PC-3 (cell line): ENCODE results near the gene RAB17.

Source experiments
- EZH2 ChIP-seq: fragments of 300-600 bp; sonication (generic); IDR thresholded peaks from one replicate; pipeline ENCODE4 v1.6.1; 2017; ENCODE audit warnings: antibody characterized with exemption, mild to moderate bottlenecking, low read length; ENCODE audit not compliant: unreplicated experiment
- EZH2phosphoT487 ChIP-seq: fragments of 300-600 bp; sonication (generic); IDR thresholded peaks from 2 replicates; pipeline ENCODE4 v1.6.1; 2018; ENCODE audit warnings: mild to moderate bottlenecking, antibody characterized with exemption, low read length, borderline replicate concordance
- TF ChIP-seq, protein P1 (sequence below): fragments of 300-600 bp; sonication (generic); conservative IDR thresholded peaks from 2 replicates; pipeline ENCODE4 v1.5.1; 2017; ENCODE audit warnings: antibody characterized with exemption, low read depth, mild to moderate bottlenecking, low read length

DNA sequence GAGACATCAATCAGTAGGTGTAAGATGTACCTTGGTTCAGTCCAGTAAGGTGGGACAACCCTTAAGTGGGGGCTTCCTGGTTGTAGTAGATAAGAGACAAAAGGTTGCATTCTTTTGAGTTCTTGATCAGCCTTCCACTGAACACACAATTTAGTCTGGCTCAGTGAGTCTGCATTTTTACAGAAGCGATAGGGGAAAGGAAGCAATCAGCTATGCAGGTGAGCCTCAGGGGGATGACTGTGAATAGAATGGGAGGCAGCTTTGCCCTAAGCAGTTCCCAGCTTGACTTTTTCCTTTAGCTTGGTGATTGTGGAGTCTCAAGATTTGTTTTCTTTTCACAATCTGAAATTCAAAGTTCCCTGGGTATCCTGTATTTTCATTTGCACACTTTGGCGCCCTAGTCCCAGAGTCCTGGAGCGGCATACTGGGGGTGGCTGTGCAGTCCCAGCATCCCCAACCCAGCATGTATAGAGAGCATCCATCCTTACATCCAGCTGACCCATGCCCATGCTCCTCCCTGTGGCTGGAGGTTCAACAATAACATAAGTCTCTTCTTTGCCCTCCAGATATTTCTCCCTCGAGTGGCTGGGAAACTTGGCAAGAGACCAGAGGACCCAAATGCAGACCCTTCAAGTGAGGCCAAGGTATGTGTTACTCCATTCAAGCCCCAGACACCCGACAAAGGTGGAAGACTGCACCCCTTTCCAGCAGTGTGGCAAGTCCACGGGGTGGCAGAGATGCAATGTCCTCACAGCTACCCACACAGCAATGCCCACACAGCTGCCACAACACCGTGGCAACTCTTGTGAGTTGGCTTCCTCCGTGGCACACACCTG lies 44.3 kb downstream of the RAB17 start:
- TF ChIP-seq, protein P1, sequence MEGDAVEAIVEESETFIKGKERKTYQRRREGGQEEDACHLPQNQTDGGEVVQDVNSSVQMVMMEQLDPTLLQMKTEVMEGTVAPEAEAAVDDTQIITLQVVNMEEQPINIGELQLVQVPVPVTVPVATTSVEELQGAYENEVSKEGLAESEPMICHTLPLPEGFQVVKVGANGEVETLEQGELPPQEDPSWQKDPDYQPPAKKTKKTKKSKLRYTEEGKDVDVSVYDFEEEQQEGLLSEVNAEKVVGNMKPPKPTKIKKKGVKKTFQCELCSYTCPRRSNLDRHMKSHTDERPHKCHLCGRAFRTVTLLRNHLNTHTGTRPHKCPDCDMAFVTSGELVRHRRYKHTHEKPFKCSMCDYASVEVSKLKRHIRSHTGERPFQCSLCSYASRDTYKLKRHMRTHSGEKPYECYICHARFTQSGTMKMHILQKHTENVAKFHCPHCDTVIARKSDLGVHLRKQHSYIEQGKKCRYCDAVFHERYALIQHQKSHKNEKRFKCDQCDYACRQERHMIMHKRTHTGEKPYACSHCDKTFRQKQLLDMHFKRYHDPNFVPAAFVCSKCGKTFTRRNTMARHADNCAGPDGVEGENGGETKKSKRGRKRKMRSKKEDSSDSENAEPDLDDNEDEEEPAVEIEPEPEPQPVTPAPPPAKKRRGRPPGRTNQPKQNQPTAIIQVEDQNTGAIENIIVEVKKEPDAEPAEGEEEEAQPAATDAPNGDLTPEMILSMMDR = no peak
- TF ChIP-seq EZH2 = no peak
- no peak for TF ChIP-seq EZH2phosphoT487
